ENCODE measurements around the gene LENG1. TPM values are rescaled to one million over a fixed set of nuclear protein-coding genes. Genes with fewer than 3 reads are reported as not detected.

Gene LENG1
- total and polyA plus RNA-seq, 9 of the 15 experiments (the other 6 are each of a cell fraction or from before 2014, with no cell fraction given) = 0.30 to 10.5 (median 4.7) TPM

- TF ChIP-seq ZBTB40 (IDR thresholded peaks at IDR 0.05) (peak; percentile 100), ZBTB40 (CRISPR knock-in tag; IDR thresholded peaks at IDR 0.05) (peak; percentile 100), ATF3 (IDR thresholded peaks at IDR 0.05) (peak; percentile 27; the same call in 1 of the 2 replicates), ATF3 (CRISPR knock-in tag; conservative IDR thresholded peaks at IDR 0.05) (peak; percentile 84; the same call in 1 of the 2 replicates), NFRKB (IDR thresholded peaks at IDR 0.05; ENCODE audit: low read depth) (peak; percentile 92), HINFP (tag; conservative IDR thresholded peaks at IDR 0.05; ENCODE audit: low read depth) (peak; percentile 61; the same call in 1 of the 2 replicates), RFX1 (IDR thresholded peaks at IDR 0.05) (no peak), ZNF311 (CRISPR knock-in tag; IDR thresholded peaks at IDR 0.05) (peak; percentile 52; the same call in 1 of the 2 replicates), TCF15 (CRISPR knock-in tag; IDR thresholded peaks at IDR 0.05) (no peak), ZNF274 (IDR thresholded peaks at IDR 0.05; ENCODE audit: borderline replicate concordance, low read depth, low read length) (no peak), ZBTB8A (IDR thresholded peaks at IDR 0.05; ENCODE audit: partially characterized antibody) (peak; percentile 54), C11orf30 (IDR thresholded peaks at IDR 0.05; ENCODE audit: low read depth) (peak; percentile 100), CHCHD3 (CRISPR knock-in tag; IDR thresholded peaks at IDR 0.05) (no peak), SNRNP70 (optimal IDR thresholded peaks at IDR 0.05; ENCODE audit: low read depth, low read length) (no peak), GABPA (tag; conservative IDR thresholded peaks at IDR 0.05; ENCODE audit: low read depth) (peak; percentile 85)
These were observed 44.1 kb downstream of the LENG1 start, which contains the start of the genes PRPF31 and TFPT (continued) for GRCh38 chr19:54115109-54116063.

Data from K562 (cell line).